Measurements from ENCODE around the gene PLXNA4.

The PLXNA4 gene

GRCh38 chr7:132412435-132412834 is 163.8 kb downstream of the PLXNA4 start:
- DNase-seq, result no peak
- no peak for ATAC-seq (replicated peaks)
- Mint-ChIP-seq H3K36me3 (no peaks in the 10 kb centered on the region), H3K4me1 (no peaks in the 10 kb centered on the region), H3K27ac (no peak overlapping the region), H3K27me3 (no peaks in the 10 kb centered on the region), H3K9me3 (no peaks in the 10 kb centered on the region), H3K4me3 (no peak overlapping the region)

GRCh38 chr7:132410861-132411541 is 165.3 kb downstream of the PLXNA4 start:
- H3K9me3 Mint-ChIP-seq, result no peaks in the 10 kb centered on the region
- ATAC-seq (replicated peaks), result no peak
- no peak overlapping the region for H3K4me3 Mint-ChIP-seq
- H3K4me1 Mint-ChIP-seq, result no peaks in the 10 kb centered on the region
- H3K27ac Mint-ChIP-seq, result no peak overlapping the region
- H3K36me3 Mint-ChIP-seq, result no peaks in the 10 kb centered on the region
- H3K27me3 Mint-ChIP-seq, result no peaks in the 10 kb centered on the region
- DNase-seq, result no peak

GRCh38 chr7:132410385-132410784 is 165.9 kb downstream of the PLXNA4 start:
- H3K4me3 Mint-ChIP-seq, result no peak overlapping the region
- no peak for ATAC-seq (replicated peaks)
- H3K27me3 Mint-ChIP-seq, result no peaks in the 10 kb centered on the region
- H3K27ac Mint-ChIP-seq, result no peak overlapping the region
- no peaks in the 10 kb centered on the region for H3K9me3 Mint-ChIP-seq
- DNase-seq, result no peak
- no peaks in the 10 kb centered on the region for H3K4me1 Mint-ChIP-seq
- H3K36me3 Mint-ChIP-seq, result no peaks in the 10 kb centered on the region

GRCh38 chr7:132407764-132408163 is 168.5 kb downstream of the PLXNA4 start:
- H3K9me3 Mint-ChIP-seq, result no peaks in the 10 kb centered on the region
- no peak overlapping the region for H3K4me3 Mint-ChIP-seq
- no peaks in the 10 kb centered on the region for H3K27me3 Mint-ChIP-seq
- H3K27ac Mint-ChIP-seq, result no peak overlapping the region
- ATAC-seq (replicated peaks), result no peak
- DNase-seq, result no peak
- no peaks in the 10 kb centered on the region for H3K36me3 Mint-ChIP-seq
- no peaks in the 10 kb centered on the region for H3K4me1 Mint-ChIP-seq

- no peaks in the 10 kb centered on the region for H3K27me3 Mint-ChIP-seq
- H3K36me3 Mint-ChIP-seq, result no peaks in the 10 kb centered on the region
- DNase-seq, result no peak
- H3K27ac Mint-ChIP-seq, result no peak overlapping the region
- ATAC-seq (replicated peaks), result no peak
- H3K4me3 Mint-ChIP-seq, result no peak overlapping the region
- peaks cover 3 to 5% of the 10 kb centered on the region in 2 donors for H3K9me3 Mint-ChIP-seq
- no peaks in the 10 kb centered on the region for H3K4me1 Mint-ChIP-seq
Observed at GRCh38 chr7:132406039-132406438, 170.2 kb downstream of the PLXNA4 start.

GRCh38 chr7:132404261-132404660 is 172.0 kb downstream of the PLXNA4 start:
- H3K4me3 Mint-ChIP-seq, result no peak overlapping the region
- ATAC-seq (replicated peaks) (no peak), DNase-seq (no peak)
- no peaks in the 10 kb centered on the region for H3K4me1 Mint-ChIP-seq
- no peaks in the 10 kb centered on the region for H3K27me3 Mint-ChIP-seq
- H3K27ac Mint-ChIP-seq, result no peak overlapping the region
- H3K36me3 Mint-ChIP-seq, result no peaks in the 10 kb centered on the region
- H3K9me3 Mint-ChIP-seq, result peaks cover 3 to 5% of the 10 kb centered on the region in 2 donors

GRCh38 chr7:132403465-132404110 is 172.7 kb downstream of the PLXNA4 start:
- no peak overlapping the region for H3K27ac Mint-ChIP-seq
- peaks cover 3 to 5% of the 10 kb centered on the region in 2 donors for H3K9me3 Mint-ChIP-seq
- DNase-seq, result no peak
- H3K4me3 Mint-ChIP-seq, result no peak overlapping the region
- no peaks in the 10 kb centered on the region for H3K4me1 Mint-ChIP-seq
- H3K36me3 Mint-ChIP-seq, result no peaks in the 10 kb centered on the region
- ATAC-seq (replicated peaks), result no peak
- H3K27me3 Mint-ChIP-seq, result no peaks in the 10 kb centered on the region

GRCh38 chr7:132402751-132403245 is 173.5 kb downstream of the PLXNA4 start:
- DNase-seq (no peak), ATAC-seq (replicated peaks) (no peak)
- H3K4me1 Mint-ChIP-seq, result no peaks in the 10 kb centered on the region
- no peaks in the 10 kb centered on the region for H3K27me3 Mint-ChIP-seq
- H3K36me3 Mint-ChIP-seq, result no peaks in the 10 kb centered on the region
- no peak overlapping the region for H3K27ac Mint-ChIP-seq
- H3K4me3 Mint-ChIP-seq, result no peak overlapping the region
- peaks cover 3 to 5% of the 10 kb centered on the region in 2 donors for H3K9me3 Mint-ChIP-seq

GRCh38 chr7:132402096-132402495 is 174.2 kb downstream of the PLXNA4 start:
- Mint-ChIP-seq H3K4me3 (no peak overlapping the region), H3K9me3 (peaks cover 3 to 5% of the 10 kb centered on the region in 2 donors), H3K27ac (no peak overlapping the region), H3K36me3 (no peaks in the 10 kb centered on the region), H3K4me1 (no peaks in the 10 kb centered on the region), H3K27me3 (no peaks in the 10 kb centered on the region)
- no peak for DNase-seq
- ATAC-seq (replicated peaks), result no peak

- Mint-ChIP-seq H3K4me3 (no peak overlapping the region), H3K36me3 (no peaks in the 10 kb centered on the region), H3K9me3 (peaks cover 3 to 5% of the 10 kb centered on the region in 2 donors), H3K27ac (no peak overlapping the region), H3K27me3 (no peaks in the 10 kb centered on the region), H3K4me1 (no peaks in the 10 kb centered on the region)
- DNase-seq, result no peak
- no peak for ATAC-seq (replicated peaks)
Observed at GRCh38 chr7:132400561-132401142, 175.6 kb downstream of the PLXNA4 start.

GRCh38 chr7:132399367-132399766 is 176.9 kb downstream of the PLXNA4 start:
- ATAC-seq (replicated peaks) (no peak), DNase-seq (no peak)
- Mint-ChIP-seq H3K27ac (no peak overlapping the region), H3K36me3 (no peaks in the 10 kb centered on the region), H3K27me3 (no peaks in the 10 kb centered on the region), H3K9me3 (peaks cover 3 to 5% of the 10 kb centered on the region in 2 donors), H3K4me3 (no peak overlapping the region), H3K4me1 (no peaks in the 10 kb centered on the region)

- Mint-ChIP-seq H3K4me1 (no peaks in the 10 kb centered on the region), H3K27me3 (peaks cover 0 to 3% of the 10 kb centered on the region in 2 donors), H3K36me3 (no peaks in the 10 kb centered on the region), H3K27ac (no peak overlapping the region), H3K4me3 (no peak overlapping the region), H3K9me3 (peaks cover 3 to 5% of the 10 kb centered on the region in 2 donors)
- ATAC-seq (replicated peaks), result no peak
- no peak for DNase-seq
Observed at GRCh38 chr7:132398253-132398925, 177.9 kb downstream of the PLXNA4 start.

GRCh38 chr7:132397070-132397469 is 179.2 kb downstream of the PLXNA4 start:
- no peak for DNase-seq
- H3K27ac Mint-ChIP-seq, result no peak overlapping the region
- peaks cover 3 to 5% of the 10 kb centered on the region in 2 donors for H3K9me3 Mint-ChIP-seq
- H3K4me3 Mint-ChIP-seq, result no peak overlapping the region
- ATAC-seq (replicated peaks), result no peak
- no peaks in the 10 kb centered on the region for H3K4me1 Mint-ChIP-seq
- no peaks in the 10 kb centered on the region for H3K36me3 Mint-ChIP-seq
- H3K27me3 Mint-ChIP-seq, result peaks cover 0 to 7% of the 10 kb centered on the region in 2 donors

GRCh38 chr7:132395361-132395760 is 180.9 kb downstream of the PLXNA4 start:
- Mint-ChIP-seq H3K27me3 (peaks cover 0 to 7% of the 10 kb centered on the region in 2 donors), H3K4me1 (no peaks in the 10 kb centered on the region), H3K36me3 (no peaks in the 10 kb centered on the region), H3K27ac (no peak overlapping the region), H3K4me3 (no peak overlapping the region), H3K9me3 (no peaks in the 10 kb centered on the region)
- no peak for ATAC-seq (replicated peaks)
- DNase-seq, result no peak

Data from stimulated activated naive B cell treated with anti-CD40 and anti-IgM and Interleukin-4, amounts not matched to agents 10 μg/mL and 1 μg/mL and 100 μg/mL, for 72 hours (primary cell).